HG03108 (cell line): ENCODE measurements around the gene ENPP6.
A peak's percentile ranks its signal among the peaks of the same experiment; 100 is the strongest.

Experiments used
- ATAC-seq: cut with Tn5 transposase; IDR thresholded peaks from one replicate; pipeline ENCODE4 v1.9.1; 2021; ENCODE audit warnings: moderate library complexity; ENCODE audit not compliant: unreplicated experiment

The ENPP6 gene

DNA sequence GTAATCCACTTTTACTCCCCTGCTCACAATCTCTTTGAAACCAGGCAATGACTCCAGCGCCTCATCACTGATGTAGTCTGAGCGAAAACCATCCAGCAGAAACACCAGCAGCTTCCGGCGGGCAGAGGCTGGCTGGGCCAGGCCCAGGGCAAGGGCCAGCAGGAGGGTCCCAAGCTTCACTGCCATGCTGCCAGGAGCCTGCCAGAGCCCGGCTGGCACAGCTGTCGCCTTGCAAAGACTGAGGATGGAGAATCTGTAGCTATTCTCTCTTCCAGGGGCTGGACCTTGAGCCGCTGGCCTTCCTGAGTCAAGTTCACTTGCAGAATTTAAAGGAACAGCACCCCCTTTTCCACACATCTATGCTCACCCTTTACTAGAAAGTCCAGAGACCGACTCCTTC lies at the start of gene ENPP6:
Gene ENPP6, minus strand, starts transcription at position 240 of the 400 bp plus-strand sequence. Its CDS starts 54 bp downstream, at position 186.
- no peak for ATAC-seq

DNA sequence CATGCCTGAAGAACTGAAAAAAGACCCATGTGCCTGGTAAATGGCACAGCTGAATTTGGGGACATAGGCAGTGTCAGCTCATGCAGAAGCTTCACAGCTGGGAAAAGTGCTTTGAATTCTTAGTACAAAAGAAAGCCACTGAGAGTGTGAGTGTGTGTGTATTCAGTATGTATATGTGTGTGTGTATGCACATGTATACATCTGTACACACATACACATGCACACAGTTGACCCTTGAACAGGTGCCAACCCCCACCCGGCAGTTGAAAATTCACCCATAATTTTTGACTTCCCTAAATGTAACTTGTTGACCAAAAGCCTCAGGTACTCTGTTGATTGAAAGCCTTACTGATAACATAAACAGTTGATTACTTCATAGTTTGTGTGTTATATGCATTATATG lies 49.5 kb upstream of the ENPP6 start:
- ATAC-seq = no peak

DNA sequence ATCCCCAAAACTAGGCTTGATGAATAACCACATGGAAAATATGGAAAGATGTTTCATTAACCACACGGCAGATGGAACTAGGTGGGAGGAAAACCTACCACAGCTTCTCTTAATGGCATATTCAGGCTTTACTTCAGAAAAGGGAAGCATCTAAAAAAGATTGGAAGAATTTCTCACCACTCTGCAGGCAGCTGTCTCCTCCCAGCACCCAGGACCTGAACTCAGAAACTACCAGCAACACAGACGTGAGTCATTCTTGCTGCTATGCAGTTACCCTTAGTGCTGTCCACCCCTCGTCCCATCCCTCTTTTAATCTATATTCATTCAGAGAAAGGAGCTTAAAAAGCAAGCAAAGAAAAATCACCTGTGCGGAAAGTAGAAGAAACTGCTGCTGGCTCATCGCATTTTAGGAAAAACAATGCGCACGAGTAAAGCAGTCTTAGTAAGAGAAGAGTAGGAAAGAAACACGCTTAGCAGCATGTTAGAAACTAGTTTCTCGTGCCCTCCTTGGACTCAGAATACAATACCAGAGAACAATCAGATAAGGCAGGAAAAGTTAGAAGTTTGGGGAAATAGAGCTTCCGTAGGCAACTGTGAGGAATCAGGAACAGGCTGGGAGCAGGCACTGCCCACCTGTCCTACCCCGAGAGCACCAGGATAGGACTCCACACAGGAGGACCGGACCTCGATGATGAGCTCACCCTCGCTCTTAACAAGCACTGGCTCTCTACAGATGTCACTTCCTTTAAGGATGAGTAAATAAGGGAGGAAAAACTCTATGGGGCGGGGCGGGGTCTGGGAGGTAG lies 48.1 kb upstream of the ENPP6 start:
- no peak for ATAC-seq

DNA sequence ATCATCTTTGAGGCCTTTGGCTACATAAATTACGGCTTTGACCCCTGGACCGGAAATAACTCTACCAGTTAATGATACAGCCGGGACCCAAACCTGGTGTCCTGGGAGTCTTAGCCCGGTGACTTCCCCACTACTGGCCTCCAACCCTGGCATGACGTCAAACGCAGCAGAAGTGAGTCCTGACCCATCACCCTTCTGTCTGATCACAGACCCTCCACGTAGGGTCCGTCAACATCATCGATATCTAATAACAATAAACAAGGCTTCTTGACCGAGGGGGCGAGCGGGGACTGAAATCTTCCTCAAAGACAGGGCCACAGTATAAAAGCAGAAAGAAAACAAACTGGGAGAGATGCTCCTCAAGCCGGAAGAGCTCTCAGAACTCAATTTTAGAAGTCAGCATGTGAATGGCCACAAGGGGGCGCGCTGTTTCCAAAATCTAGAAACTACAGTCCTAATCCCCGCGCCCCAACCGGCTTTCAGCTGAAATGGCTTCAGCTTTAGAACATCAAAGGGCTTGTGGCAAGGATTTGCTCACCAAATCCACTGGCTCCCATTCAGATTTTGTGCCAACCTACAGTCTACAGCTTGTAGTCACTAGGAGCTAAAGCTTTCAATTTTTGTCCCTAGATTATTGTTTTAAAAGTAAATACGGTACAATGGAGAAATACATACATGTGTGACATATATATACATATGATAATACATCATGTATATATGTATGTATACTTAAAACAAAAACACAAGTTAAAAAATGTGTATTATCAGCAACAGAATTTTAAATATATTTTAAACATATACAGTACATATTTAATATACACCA lies 46.4 kb upstream of the ENPP6 start:
- ATAC-seq = peak; percentile 19

DNA sequence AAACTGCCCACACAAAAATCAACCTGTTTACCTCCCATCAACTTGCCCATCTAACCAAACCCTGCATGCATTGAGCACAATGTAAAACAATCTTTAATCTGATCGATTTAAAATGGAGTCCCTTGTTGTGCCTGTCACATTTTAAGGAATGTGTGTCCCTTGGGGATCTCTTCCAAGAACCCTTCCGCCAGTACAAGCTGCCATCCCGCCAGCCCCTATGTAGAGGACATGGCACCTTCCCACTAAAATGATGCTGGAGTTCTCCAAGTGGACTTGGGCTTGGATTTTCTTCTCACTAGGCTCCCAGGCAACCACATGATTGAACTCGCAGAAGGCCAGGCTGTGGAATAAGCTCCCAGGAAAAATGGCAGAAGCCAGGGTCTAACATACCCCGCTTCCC lies 45.8 kb upstream of the ENPP6 start:
- ATAC-seq = no peak

- ATAC-seq = no peak
These were observed 45.2 kb upstream of the ENPP6 start for GRCh38 chr4:184262901-184263300.

- no peak for ATAC-seq
These were observed 43.6 kb upstream of the ENPP6 start for GRCh38 chr4:184261246-184261645.

DNA sequence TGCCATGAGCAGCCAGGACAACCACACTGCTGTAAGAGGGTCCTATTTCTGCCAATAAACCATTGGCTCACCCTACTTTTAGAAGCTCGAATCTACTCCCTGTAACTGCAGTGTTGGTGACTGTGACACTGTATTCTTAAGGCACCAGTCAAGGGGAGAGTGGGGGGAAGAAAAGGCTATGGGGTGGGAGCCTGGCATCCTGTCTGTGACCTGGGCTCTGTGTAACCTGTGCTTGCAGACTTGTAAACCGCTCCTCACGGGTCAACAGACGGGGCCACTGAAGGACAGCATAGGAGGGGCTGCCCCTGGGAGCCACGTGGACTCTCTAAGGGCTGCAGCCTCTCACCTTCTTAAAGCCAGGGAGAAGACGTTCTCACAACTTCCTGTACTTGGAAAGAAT lies 42.2 kb upstream of the ENPP6 start:
- ATAC-seq = no peak

DNA sequence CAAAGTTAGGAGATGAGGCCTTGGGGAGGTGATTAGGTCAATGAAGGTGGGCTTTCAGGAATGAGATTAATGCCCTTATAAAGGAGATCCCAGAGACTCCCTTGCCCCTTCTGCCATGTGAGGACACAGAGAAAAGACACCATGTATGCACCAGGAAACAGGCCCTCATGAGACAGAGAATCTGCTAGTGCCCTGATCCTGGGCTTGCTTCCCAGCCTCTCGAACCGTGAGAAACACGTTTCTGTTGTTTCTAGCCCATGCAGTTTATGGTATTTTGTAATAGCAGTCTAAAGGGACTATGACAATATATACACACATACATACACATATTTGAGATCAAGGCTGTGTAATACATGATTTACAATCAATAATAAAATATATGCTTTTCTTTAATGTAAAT lies 41.4 kb upstream of the ENPP6 start:
- ATAC-seq = no peak

DNA sequence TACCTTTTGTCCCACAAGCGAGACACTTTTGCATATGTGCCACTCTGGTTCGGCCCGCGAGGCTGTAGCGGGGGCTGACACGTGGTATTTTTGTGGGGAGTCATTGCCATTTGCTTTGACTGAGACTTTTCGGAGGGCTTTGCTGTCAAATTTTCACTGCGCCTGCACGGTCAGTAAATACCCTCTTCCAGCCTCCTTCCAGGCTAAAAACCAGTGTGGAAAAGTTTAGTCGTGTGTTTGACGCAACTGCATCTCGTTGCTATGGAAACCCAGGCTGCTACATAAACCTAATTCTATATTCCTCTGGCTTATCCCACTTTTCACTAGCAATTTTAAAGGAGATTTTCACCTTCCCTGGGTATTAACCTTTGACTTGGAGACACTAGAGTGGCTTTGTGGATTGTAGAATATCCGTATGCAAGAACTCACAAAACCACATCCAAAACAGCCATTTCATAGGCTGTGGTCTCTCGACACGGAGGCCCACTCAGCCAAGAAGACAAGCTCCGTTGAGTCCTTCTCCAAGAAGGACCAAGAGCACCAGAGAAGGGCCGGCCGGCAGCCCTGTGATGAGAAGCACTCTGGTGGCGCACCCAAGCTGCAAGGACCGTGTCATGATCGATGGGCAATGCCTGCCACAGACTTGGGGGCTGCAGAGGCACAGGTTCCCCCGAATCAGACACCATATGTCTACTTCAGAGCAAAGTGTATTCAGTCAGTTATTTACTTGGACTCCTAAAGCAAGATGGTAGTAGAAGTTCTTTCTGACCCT lies 38.4 kb upstream of the ENPP6 start:
- no peak for ATAC-seq

- no peak for ATAC-seq
These were observed 37.7 kb upstream of the ENPP6 start for GRCh38 chr4:184255361-184255760.

DNA sequence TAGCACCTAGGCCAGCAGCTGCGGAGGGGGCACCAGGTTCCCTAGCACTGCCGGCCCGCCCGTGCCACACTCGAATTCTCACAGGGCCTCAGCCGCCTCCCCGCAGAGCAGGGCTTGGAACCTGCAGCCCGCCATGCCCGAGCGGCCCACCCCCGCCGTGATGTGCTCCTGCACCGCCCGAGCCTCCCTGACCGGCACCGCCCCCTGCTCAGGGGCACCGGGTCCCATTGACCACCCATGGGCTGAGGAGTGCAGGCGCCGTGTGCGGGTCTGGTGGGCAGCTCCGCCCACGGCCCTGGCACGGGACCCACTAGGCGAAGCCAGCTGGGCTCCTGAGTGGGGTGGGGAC lies 35.4 kb upstream of the ENPP6 start:
- ATAC-seq = no peak

DNA sequence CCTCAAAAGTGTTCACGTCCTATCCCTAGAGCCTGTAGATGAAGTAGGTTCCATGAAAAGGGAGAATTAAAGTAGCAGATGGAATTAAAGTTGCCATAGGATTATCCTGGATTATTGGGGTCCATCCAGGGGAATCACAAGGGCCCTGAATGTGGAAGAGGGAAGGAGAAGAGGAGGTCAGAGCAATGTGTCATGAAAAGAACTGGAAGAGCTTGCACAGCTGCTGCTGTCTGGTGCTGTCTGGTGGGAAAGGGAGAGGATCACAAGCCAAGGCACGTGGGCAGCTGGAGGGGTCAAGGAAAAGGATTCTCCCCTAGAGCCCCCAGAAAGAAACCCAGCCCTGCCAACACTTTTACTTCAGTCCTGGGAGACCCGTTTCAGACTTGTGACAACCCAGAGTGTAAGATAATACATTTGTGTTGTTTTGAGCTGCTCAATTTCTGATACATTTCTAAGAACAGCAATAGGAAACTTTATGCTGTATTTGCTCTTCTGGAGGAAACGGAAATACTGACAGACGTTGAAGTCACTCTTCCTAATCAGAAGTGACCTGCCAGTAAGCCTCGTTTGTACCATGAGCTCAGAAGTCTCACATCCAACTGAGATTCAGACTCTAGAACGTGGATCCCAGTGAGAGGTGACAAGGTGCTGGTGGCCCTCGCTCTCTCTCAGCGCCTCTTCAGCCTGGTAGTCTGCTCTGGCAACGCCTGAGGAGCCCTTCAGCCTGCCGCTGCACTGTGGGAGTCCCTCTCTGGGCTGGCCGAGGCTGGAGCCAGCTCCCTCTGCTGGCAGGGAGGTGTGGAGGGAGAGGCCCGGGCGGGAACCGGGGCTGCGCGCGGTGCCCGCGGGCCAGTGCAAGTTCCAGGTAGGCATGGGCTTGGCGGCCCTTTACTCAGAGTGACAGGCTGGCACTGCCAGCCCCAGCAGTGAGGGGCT lies 34.7 kb upstream of the ENPP6 start:
- no peak for ATAC-seq

DNA sequence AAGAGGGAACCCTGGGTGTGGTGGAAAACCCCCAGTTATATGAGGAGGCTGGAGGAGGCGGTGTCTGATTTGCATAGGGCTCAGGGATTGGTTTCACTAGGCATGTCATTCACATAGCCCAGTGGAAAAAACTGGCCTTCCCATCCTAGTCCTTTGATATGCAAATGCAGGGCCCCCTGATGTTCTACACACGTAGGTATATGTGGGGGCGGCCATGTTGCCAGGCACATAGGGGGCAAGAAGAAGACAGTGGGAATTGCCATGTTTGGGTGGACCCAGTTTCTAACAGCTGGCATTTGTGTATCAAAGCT lies 34.0 kb upstream of the ENPP6 start:
- no peak for ATAC-seq

- no peak for ATAC-seq
These were observed 33.4 kb upstream of the ENPP6 start for GRCh38 chr4:184250795-184251669.

GRCh38 chr4:184248216-184248615 lies 30.5 kb upstream of the ENPP6 start:
- no peak for ATAC-seq

GRCh38 chr4:184247421-184247820 lies 29.7 kb upstream of the ENPP6 start:
- ATAC-seq = no peak

- no peak for ATAC-seq
These were observed 28.8 kb upstream of the ENPP6 start for GRCh38 chr4:184246426-184246825.

DNA sequence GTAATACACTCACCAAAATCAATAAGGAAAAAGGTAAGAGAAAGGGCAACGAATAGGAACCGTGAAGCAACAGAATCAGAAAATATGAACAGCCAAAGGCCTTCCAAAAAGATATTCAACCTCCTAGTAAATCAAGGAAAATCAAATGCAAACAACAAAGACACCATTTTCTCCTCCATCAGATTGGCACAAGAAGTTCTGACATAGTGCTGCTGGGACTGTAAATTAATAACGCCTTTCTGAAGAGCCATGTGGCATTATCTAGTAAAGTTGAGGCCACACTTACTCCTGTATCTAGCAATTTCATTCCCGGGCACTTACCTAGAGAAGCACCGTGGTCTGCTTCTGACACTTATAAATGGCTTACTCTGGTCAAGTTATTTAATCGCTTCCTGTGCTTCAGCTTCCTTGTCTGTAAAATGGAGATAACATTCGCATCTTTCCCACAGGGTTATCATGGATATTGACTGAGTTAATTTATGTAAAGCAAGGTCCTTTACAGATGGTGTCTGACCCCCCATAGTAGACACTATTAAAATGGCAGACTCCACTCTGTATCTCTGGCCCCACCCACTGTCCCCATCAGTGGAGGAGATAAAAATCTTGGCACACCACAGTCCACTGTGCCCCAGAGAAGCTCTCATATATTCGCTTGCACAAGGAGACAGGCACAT lies 20.5 kb upstream of the ENPP6 start:
- ATAC-seq = no peak
